ENCODE measurements around the gene DRG1.
"Not testable (repeated sequence)": the region's sequence is repeated elsewhere in the genome, so short reads cannot be mapped to it uniquely, and the experiment has no call there.

Gene DRG1

GRCh38 chr22:31399211-31400022, at the start of gene DRG1:
TSS of gene DRG1 (plus strand) at chr22:31399604. CDS start at chr22:31399684, 80 bp downstream.
- peak; percentile 99 for DNase-seq

- DNase-seq: no peak
Observed at GRCh38 chr22:31349960-31350359, 49.4 kb upstream of the DRG1 start.

GRCh38 chr22:31350410-31350863, 49.0 kb upstream of the DRG1 start:
- DNase-seq: no peak

GRCh38 chr22:31354515-31354914, 44.9 kb upstream of the DRG1 start:
- DNase-seq: no peak

GRCh38 chr22:31360029-31360428, 39.4 kb upstream of the DRG1 start:
- no peak for DNase-seq

- no peak for DNase-seq
Observed at GRCh38 chr22:31361743-31362142, 37.7 kb upstream of the DRG1 start.

- no peak for DNase-seq
Observed at GRCh38 chr22:31363885-31364465, 35.4 kb upstream of the DRG1 start.

GRCh38 chr22:31367426-31367825, 32.0 kb upstream of the DRG1 start:
- DNase-seq: no peak

GRCh38 chr22:31377612-31378011, 21.8 kb upstream of the DRG1 start:
- no peak for DNase-seq

GRCh38 chr22:31378123-31378522, 21.3 kb upstream of the DRG1 start:
- DNase-seq: no peak

GRCh38 chr22:31378651-31379050, 20.8 kb upstream of the DRG1 start:
- not testable (repeated sequence) for DNase-seq

GRCh38 chr22:31393893-31394292, 5.5 kb upstream of the DRG1 start:
- DNase-seq: peak; percentile 31

- peak; percentile 3 for DNase-seq
Observed at GRCh38 chr22:31394326-31394725, 5.1 kb upstream of the DRG1 start.

- DNase-seq: peak; percentile 28
Observed at GRCh38 chr22:31398231-31398630, 1.2 kb upstream of the DRG1 start.

- DNase-seq: no peak
Observed at GRCh38 chr22:31400023-31400397, 606 bp downstream of the DRG1 start.

- peak; percentile 1 for DNase-seq
Observed at GRCh38 chr22:31402350-31402749, 2.9 kb downstream of the DRG1 start.

GRCh38 chr22:31425331-31426050, 26.1 kb downstream of the DRG1 start:
- no peak for DNase-seq

GRCh38 chr22:31431950-31432349, 32.5 kb downstream of the DRG1 start:
- peak; percentile 3 for DNase-seq

- peak; percentile 22 for DNase-seq
Observed at GRCh38 chr22:31436132-31436531, 36.7 kb downstream of the DRG1 start.

- peak; percentile 49 for DNase-seq
Observed at GRCh38 chr22:31439808-31440207, 40.4 kb downstream of the DRG1 start.

GRCh38 chr22:31440681-31441080, 41.3 kb downstream of the DRG1 start:
- DNase-seq: peak; percentile 6

GRCh38 chr22:31441652-31442051, 42.2 kb downstream of the DRG1 start:
- peak; percentile 14 for DNase-seq

GRCh38 chr22:31442768-31443489, 43.5 kb downstream of the DRG1 start:
- DNase-seq: no peak

Measured in activated effector memory CD4-positive, alpha-beta T cell treated with anti-CD3 and anti-CD28 coated beads, Interleukin-2, amount 50 U/mL, for 16 hours (primary cell).